Stimulated activated CD8-positive, alpha-beta memory T cell treated with anti-CD3 and anti-CD28 coated beads, Interleukin-7, amount 100 ng/mL, for 24 hours (primary cell): ENCODE data around the gene SMS.
A peak's percentile ranks its signal among the peaks of the same experiment; 100 is the strongest.

Experiments
- DNase-seq: peaks from one replicate; pipeline ENCODE4 v3.0.0-alpha.2; 2020; ENCODE audit warnings: low read depth

Gene SMS

GRCh38 chrX:21982311-21982710, 41.8 kb downstream of the SMS start:
- no peak for DNase-seq

- peak; percentile 29 for DNase-seq
Measured at GRCh38 chrX:21985332-21985777, 44.8 kb downstream of the SMS start.

- DNase-seq, result no peak
Measured at GRCh38 chrX:21986596-21986995, 46.1 kb downstream of the SMS start.

- DNase-seq, result no peak
Measured at GRCh38 chrX:21989384-21989783, 48.9 kb downstream of the SMS start.

GRCh38 chrX:21990832-21991231, 50.3 kb downstream of the SMS start:
- no peak for DNase-seq

- DNase-seq, result no peak
Measured at GRCh38 chrX:21991504-21991903, 51.0 kb downstream of the SMS start.

- DNase-seq, result no peak
Measured at GRCh38 chrX:21993265-21993664, 52.8 kb downstream of the SMS start.

- no peak for DNase-seq
Measured at GRCh38 chrX:21996872-21997455, 56.5 kb downstream of the SMS start.

GRCh38 chrX:21998037-21998436, 57.5 kb downstream of the SMS start:
- DNase-seq, result no peak

- no peak for DNase-seq
Measured at GRCh38 chrX:22004866-22005265, 64.4 kb downstream of the SMS start.

GRCh38 chrX:22012051-22012450, 71.5 kb downstream of the SMS start:
- no peak for DNase-seq

GRCh38 chrX:22012931-22013330, 72.4 kb downstream of the SMS start:
- no peak for DNase-seq

GRCh38 chrX:22015139-22015750, 74.7 kb downstream of the SMS start:
- DNase-seq, result no peak

GRCh38 chrX:22021751-22022324, 81.3 kb downstream of the SMS start:
- no peak for DNase-seq

GRCh38 chrX:22024577-22024976, 84.1 kb downstream of the SMS start:
- DNase-seq, result no peak

GRCh38 chrX:22025751-22026150, 85.2 kb downstream of the SMS start:
- DNase-seq, result no peak

GRCh38 chrX:22026731-22027130, 86.2 kb downstream of the SMS start:
- DNase-seq, result no peak

- DNase-seq, result no peak
Measured at GRCh38 chrX:22032084-22032483, 91.6 kb downstream of the SMS start, which contains the start of gene PHEX. TSS of gene PHEX (plus strand) at chrX:22032325. CDS start at chrX:22033006, 681 bp downstream.

GRCh38 chrX:22032506-22032905, 92.0 kb downstream of the SMS start:
- DNase-seq, result no peak

- DNase-seq, result no peak
Measured at GRCh38 chrX:22033818-22034217, 93.3 kb downstream of the SMS start.

- no peak for DNase-seq
Measured at GRCh38 chrX:22035236-22035635, 94.7 kb downstream of the SMS start.

GRCh38 chrX:22037225-22037624, 96.7 kb downstream of the SMS start:
- DNase-seq, result no peak

GRCh38 chrX:22037911-22038537, 97.5 kb downstream of the SMS start:
- DNase-seq, result no peak
